ENCODE results near the gene SH3BP4. TPM values are rescaled to one million over a fixed set of nuclear protein-coding genes. Genes with fewer than 3 reads are reported as not detected.

SH3BP4 gene
- total and polyA plus RNA-seq, 2 of the 13 experiments (the other 11 are each of a cell fraction or from before 2014, with no cell fraction given) = 34.6 to 99.1 TPM

GRCh38 chr2:234998404-234999211 lies 46.8 kb downstream of the SH3BP4 start (continued):
- TF ChIP-seq, protein P1, sequence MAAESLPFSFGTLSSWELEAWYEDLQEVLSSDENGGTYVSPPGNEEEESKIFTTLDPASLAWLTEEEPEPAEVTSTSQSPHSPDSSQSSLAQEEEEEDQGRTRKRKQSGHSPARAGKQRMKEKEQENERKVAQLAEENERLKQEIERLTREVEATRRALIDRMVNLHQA (CRISPR knock-in tag; IDR thresholded peaks at IDR 0.05) = no peak
- TF ChIP-seq ZBTB3 (CRISPR knock-in tag; IDR thresholded peaks at IDR 0.05; ENCODE audit: borderline replicate concordance, low read depth) (peak; percentile 32; the same call in 1 of the 2 replicates), HMGA1 (CRISPR knock-in tag; conservative IDR thresholded peaks at IDR 0.05) (no peak), BRD4 (CRISPR knock-in tag; IDR thresholded peaks at IDR 0.05) (no peak), RARA (CRISPR knock-in tag; IDR thresholded peaks at IDR 0.05) (peak; percentile 84), ELK4 (CRISPR knock-in tag; IDR thresholded peaks at IDR 0.05; ENCODE audit: borderline replicate concordance) (no peak), ZBTB1 (CRISPR knock-in tag; IDR thresholded peaks at IDR 0.05; ENCODE audit: borderline replicate concordance) (no peak), ZNF367 (CRISPR knock-in tag; IDR thresholded peaks at IDR 0.05; ENCODE audit: borderline replicate concordance) (no peak), DPF2 (CRISPR knock-in tag; IDR thresholded peaks at IDR 0.05; ENCODE audit: borderline replicate concordance, low read depth) (peak; percentile 68), GTF3A (CRISPR knock-in tag; conservative IDR thresholded peaks at IDR 0.05) (no peak), NR3C1 (CRISPR knock-in tag; IDR thresholded peaks at IDR 0.05) (no peak), ZNF564 (CRISPR knock-in tag; IDR thresholded peaks at IDR 0.05) (peak; percentile 35; the same call in 1 of the 2 replicates), FOXK1 (CRISPR knock-in tag; IDR thresholded peaks at IDR 0.05; ENCODE audit: borderline replicate concordance, low read depth) (peak; percentile 15; the same call in 1 of the 2 replicates), ZNF260 (CRISPR knock-in tag; IDR thresholded peaks at IDR 0.05; ENCODE audit: borderline replicate concordance, low read depth) (no peak), HES4 (CRISPR knock-in tag; IDR thresholded peaks at IDR 0.05; ENCODE audit: borderline replicate concordance) (no peak), CENPBD1 (CRISPR knock-in tag; IDR thresholded peaks at IDR 0.05; ENCODE audit: borderline replicate concordance, low read depth) (no peak)
- TF ChIP-seq, protein P2, sequence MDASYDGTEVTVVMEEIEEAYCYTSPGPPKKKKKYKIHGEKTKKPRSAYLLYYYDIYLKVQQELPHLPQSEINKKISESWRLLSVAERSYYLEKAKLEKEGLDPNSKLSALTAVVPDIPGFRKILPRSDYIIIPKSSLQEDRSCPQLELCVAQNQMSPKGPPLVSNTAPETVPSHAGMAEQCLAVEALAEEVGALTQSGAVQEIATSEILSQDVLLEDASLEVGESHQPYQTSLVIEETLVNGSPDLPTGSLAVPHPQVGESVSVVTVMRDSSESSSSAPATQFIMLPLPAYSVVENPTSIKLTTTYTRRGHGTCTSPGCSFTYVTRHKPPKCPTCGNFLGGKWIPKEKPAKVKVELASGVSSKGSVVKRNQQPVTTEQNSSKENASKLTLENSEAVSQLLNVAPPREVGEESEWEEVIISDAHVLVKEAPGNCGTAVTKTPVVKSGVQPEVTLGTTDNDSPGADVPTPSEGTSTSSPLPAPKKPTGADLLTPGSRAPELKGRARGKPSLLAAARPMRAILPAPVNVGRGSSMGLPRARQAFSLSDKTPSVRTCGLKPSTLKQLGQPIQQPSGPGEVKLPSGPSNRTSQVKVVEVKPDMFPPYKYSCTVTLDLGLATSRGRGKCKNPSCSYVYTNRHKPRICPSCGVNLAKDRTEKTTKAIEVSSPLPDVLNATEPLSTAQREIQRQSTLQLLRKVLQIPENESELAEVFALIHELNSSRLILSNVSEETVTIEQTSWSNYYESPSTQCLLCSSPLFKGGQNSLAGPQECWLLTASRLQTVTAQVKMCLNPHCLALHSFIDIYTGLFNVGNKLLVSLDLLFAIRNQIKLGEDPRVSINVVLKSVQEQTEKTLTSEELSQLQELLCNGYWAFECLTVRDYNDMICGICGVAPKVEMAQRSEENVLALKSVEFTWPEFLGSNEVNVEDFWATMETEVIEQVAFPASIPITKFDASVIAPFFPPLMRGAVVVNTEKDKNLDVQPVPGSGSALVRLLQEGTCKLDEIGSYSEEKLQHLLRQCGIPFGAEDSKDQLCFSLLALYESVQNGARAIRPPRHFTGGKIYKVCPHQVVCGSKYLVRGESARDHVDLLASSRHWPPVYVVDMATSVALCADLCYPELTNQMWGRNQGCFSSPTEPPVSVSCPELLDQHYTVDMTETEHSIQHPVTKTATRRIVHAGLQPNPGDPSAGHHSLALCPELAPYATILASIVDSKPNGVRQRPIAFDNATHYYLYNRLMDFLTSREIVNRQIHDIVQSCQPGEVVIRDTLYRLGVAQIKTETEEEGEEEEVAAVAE (CRISPR knock-in tag; IDR thresholded peaks at IDR 0.05; ENCODE audit: borderline replicate concordance) = no peak
- TF ChIP-seq, protein P3, sequence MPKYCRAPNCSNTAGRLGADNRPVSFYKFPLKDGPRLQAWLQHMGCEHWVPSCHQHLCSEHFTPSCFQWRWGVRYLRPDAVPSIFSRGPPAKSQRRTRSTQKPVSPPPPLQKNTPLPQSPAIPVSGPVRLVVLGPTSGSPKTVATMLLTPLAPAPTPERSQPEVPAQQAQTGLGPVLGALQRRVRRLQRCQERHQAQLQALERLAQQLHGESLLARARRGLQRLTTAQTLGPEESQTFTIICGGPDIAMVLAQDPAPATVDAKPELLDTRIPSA (CRISPR knock-in tag; IDR thresholded peaks at IDR 0.05; ENCODE audit: borderline replicate concordance) = no peak
- TF ChIP-seq, protein P4, sequence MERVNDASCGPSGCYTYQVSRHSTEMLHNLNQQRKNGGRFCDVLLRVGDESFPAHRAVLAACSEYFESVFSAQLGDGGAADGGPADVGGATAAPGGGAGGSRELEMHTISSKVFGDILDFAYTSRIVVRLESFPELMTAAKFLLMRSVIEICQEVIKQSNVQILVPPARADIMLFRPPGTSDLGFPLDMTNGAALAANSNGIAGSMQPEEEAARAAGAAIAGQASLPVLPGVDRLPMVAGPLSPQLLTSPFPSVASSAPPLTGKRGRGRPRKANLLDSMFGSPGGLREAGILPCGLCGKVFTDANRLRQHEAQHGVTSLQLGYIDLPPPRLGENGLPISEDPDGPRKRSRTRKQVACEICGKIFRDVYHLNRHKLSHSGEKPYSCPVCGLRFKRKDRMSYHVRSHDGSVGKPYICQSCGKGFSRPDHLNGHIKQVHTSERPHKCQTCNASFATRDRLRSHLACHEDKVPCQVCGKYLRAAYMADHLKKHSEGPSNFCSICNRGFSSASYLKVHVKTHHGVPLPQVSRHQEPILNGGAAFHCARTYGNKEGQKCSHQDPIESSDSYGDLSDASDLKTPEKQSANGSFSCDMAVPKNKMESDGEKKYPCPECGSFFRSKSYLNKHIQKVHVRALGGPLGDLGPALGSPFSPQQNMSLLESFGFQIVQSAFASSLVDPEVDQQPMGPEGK (CRISPR knock-in tag; IDR thresholded peaks at IDR 0.05) = peak; percentile 69

All from HepG2 (cell line).